Mucosa of gallbladder (tissue), 1 donor: Measurements from ENCODE around the gene DMBT1. TPM values are rescaled to one million over a fixed set of nuclear protein-coding genes. Genes with fewer than 3 reads are reported as not detected.

Experiments used
- DNase-seq: peaks from one replicate; pipeline ENCODE4 v3.0.0-alpha.2; 2020; ENCODE audit warnings: low spot score
- total RNA-seq: library from RNA; stranded (reverse); gene quantifications from one replicate; pipeline ENCODE4 v1.2.1, GENCODE V29; 2021
- donor health status: DM: no; HTN: no; CAD: no.

Gene DMBT1
- total RNA-seq, 1 donor from 2014 or later, result 5.4 TPM

- no peak for DNase-seq
These were observed 110.8 kb downstream of the DMBT1 start for GRCh38 chr10:122671355-122671754.

DNA sequence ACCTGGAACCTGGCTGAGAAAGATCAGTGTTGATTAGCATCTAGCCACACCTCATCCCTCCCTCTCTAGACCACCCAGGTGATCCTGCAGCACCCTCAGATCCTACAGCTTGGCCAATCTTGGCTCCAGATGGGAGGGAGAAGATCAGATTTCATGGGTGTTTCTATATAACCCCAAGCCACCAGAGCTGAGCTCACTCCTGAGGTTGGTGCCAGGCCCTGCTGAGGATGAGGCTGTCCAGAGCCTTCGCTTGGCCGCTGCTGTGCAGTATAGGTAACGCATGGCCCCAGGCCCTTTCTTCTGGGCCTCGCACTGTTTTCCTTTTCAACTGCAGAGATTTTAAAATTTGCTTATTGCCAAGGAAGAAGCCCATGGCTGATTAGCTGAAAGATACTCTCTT is 112.1 kb downstream of the DMBT1 start:
- no peak for DNase-seq

DNA sequence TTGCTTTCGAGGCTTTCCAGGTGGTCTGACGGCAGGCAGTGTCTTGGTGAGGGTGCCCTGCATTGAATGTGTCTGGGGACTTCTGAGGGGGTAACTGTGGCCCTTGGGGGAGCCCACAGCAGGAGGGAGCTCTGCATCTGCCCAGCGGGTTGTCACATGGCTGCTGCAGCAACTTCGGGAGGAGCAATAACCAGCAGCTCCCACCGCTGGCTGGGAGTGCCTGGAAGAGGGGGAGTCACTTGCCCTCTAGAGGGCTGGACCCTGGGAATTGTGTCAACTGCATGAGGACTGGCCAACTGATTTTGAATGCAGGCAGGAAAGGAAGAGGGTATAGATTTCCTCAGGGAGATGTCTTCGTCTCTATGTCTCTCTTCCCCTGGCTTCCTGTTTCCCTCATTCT is 112.7 kb downstream of the DMBT1 start:
- DNase-seq, result no peak

- DNase-seq, result no peak
These were observed 113.2 kb downstream of the DMBT1 start for GRCh38 chr10:122673731-122674130.

GRCh38 chr10:122674781-122675180 is 114.2 kb downstream of the DMBT1 start:
- no peak for DNase-seq

- no peak for DNase-seq
These were observed 114.7 kb downstream of the DMBT1 start for GRCh38 chr10:122675278-122675677.

GRCh38 chr10:122678266-122678665 is 117.7 kb downstream of the DMBT1 start:
- no peak for DNase-seq

DNA sequence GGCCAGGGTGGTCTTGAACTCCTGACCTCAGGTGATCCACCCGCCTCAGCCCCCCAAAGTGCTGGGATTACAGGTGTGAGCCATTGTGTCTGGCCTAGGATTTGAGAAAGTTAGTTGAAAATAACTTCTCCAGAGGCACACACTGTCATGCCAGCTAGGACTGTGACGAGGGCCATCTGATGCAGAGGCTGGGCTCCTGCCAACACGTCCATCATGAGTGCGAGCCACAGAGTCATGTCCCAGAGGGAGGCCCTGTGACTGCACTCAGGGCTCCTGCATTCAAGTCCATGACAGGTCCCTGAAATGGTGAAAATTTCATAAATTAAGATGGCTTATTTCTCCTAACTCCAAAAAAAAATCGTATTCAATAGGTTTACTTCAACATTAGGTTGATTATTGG is 122.0 kb downstream of the DMBT1 start:
- no peak for DNase-seq

- no peak for DNase-seq
These were observed 127.9 kb downstream of the DMBT1 start for GRCh38 chr10:122688293-122688989.

GRCh38 chr10:122689146-122689820 is 128.7 kb downstream of the DMBT1 start:
- DNase-seq, result no peak

DNA sequence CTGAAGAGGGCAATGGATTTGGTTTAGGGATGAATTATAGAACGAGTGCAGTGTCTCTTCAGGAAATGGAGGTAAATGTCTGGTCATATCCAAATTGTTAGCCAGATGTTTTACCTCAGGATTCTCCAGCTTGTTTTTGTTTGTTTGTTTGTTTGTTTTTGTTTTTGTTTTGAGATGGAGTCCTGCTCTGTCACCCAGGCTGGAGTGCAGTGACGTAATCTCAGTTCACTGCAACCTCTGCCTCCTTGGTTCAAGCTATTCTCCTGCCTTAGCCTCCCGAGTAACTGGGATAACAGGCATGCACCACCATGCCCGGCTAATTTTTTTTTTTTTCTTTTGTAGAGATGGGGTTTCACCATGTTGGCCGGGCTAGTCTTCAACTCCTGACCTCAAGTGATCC is 132.2 kb downstream of the DMBT1 start:
- DNase-seq, result no peak

Other genes starting within 250 kb of the DMBT1 start
- 54.8 TPM for gene PLEKHA1, start 186.0 kb upstream of the DMBT1 start, total RNA-seq
- gene ARMS2, start 106.1 kb upstream of the DMBT1 start, total RNA-seq, result not detected
- gene HTRA1, start 99.2 kb upstream of the DMBT1 start, total RNA-seq, result 141 TPM
- gene C10orf120, start 139.1 kb downstream of the DMBT1 start, total RNA-seq, result not detected